Neural cell (in vitro differentiated cells): Measurements from ENCODE around the gene RAB6D. TPM values are rescaled to one million over a fixed set of nuclear protein-coding genes. Genes with fewer than 3 reads are reported as not detected.
"Not testable (repeated sequence)": the region's sequence is repeated elsewhere in the genome, so short reads cannot be mapped to it uniquely, and the experiment has no call there.

Source experiments
- H2AFZ ChIP-seq: fragments of 200-600, 300-800 bp; sonication (generic), shearing (Covaris generic); 2 replicates; pipeline ENCODE4 v1.6.0; 2014; ENCODE audit warnings: low read depth, mild to moderate bottlenecking, antibody characterized with exemption, low read length, moderate library complexity
- H3F3A ChIP-seq: fragments of 200-600 bp; shearing (Covaris generic); 2 replicates; pipeline ENCODE4 v1.6.1; 2016; ENCODE audit warnings: mild to moderate bottlenecking, moderate library complexity, mixed read lengths, antibody characterized with exemption, low read length; ENCODE audit not compliant: insufficient read depth, poor library complexity, severe bottlenecking
- H3K27ac ChIP-seq: fragments of 200-600, 300-800 bp; sonication (generic), shearing (Covaris generic); 2 replicates; pipeline ENCODE4 v1.5.1; 2014; ENCODE audit warnings: mild to moderate bottlenecking, low read length, moderate library complexity
- H3K27me3 ChIP-seq: fragments of 300-800, 200-600 bp; sonication (generic), shearing (Covaris generic); 2 replicates; pipeline ENCODE4 v1.6.0; 2014; ENCODE audit warnings: mild to moderate bottlenecking, low read depth, low read length, moderate library complexity; ENCODE audit not compliant: insufficient read depth
- H3K36me3 ChIP-seq: fragments of 300-800, 200-600 bp; sonication (generic), shearing (Covaris generic); 2 replicates; pipeline ENCODE4 v1.5.1; 2014; ENCODE audit warnings: mild to moderate bottlenecking, antibody characterized with exemption, low read length, moderate library complexity; ENCODE audit not compliant: insufficient read depth
- H3K4me2 ChIP-seq: fragments of 300-800, 200-600 bp; sonication (generic), shearing (Covaris generic); 2 replicates; pipeline ENCODE4 v1.6.0; 2014; ENCODE audit warnings: mild to moderate bottlenecking, low read length
- H3K4me3 ChIP-seq: fragments of 300-800, 200-600 bp; sonication (generic), shearing (Covaris generic); 2 replicates; pipeline ENCODE4 v1.5.1; 2014; ENCODE audit warnings: mild to moderate bottlenecking, low read length, moderate library complexity
- H3K79me2 ChIP-seq: fragments of 200-600 bp; shearing (Covaris generic); replicated peaks from 2 replicates; pipeline ENCODE4 v1.6.0; 2014; ENCODE audit warnings: mild to moderate bottlenecking, low read length, moderate library complexity; ENCODE audit not compliant: insufficient read depth
- H3K9ac ChIP-seq: fragments of 300-800, 200-600 bp; sonication (generic), shearing (Covaris generic); 2 replicates; pipeline ENCODE4 v1.6.1; 2016; ENCODE audit warnings: mild to moderate bottlenecking, low read length, mixed read lengths
- H3K9me2 ChIP-seq: fragments of 200-600 bp; shearing (Covaris generic); 2 replicates; pipeline ENCODE4 v1.6.1; 2016; ENCODE audit warnings: mild to moderate bottlenecking, low read length, mixed read lengths; ENCODE audit not compliant: insufficient read depth
- H3K9me3 ChIP-seq: fragments of 200-600, 300-800 bp; sonication (generic), shearing (Covaris generic); 2 replicates; pipeline ENCODE4 v1.6.1; 2016; ENCODE audit warnings: mild to moderate bottlenecking, mixed run types, low read length, moderate library complexity, mixed read lengths
- H4K20me1 ChIP-seq: fragments of 200-600 bp; shearing (Covaris generic); 2 replicates; pipeline ENCODE4 v1.6.1; 2016; ENCODE audit warnings: mild to moderate bottlenecking, mixed run types; ENCODE audit not compliant: insufficient read depth
- CTCF ChIP-seq: fragments of 450-650 bp; IDR thresholded peaks from 2 replicates; pipeline ENCODE4 v1.5.1; 2014; ENCODE audit warnings: antibody characterized with exemption, mild to moderate bottlenecking, moderate library complexity; ENCODE audit not compliant: poor library complexity, severe bottlenecking
- EZH2 ChIP-seq: fragments of 200-600, 300-800 bp; shearing (Covaris generic), sonication (generic); IDR thresholded peaks from 2 replicates; pipeline ENCODE4 v1.6.1; 2014; ENCODE audit warnings: antibody characterized with exemption, low read length, borderline replicate concordance, mild to moderate bottlenecking; ENCODE audit not compliant: insufficient read depth, poor library complexity, severe bottlenecking
- RAD21 ChIP-seq: fragments of 450-650 bp; conservative IDR thresholded peaks from 2 replicates; pipeline ENCODE4 v1.6.1; 2014; ENCODE audit warnings: antibody characterized with exemption, mild to moderate bottlenecking, moderate library complexity
- polyA plus RNA-seq: library from polyadenylated mRNA; depleted of rRNA; stranded (reverse); fragments of >200 nt; gene quantifications from 2 replicates; pipeline ENCODE4 v1.2.3, GENCODE V29; 2014

RAB6D gene
- polyA plus RNA-seq, 1 donor from 2014 or later = 0.63 TPM

GRCh38 chr2:131394147-131394931 is 30.4 kb upstream of the RAB6D start:
- no peak overlapping the region for H3K9ac ChIP-seq

GRCh38 chr2:131391953-131392352 is 28.0 kb upstream of the RAB6D start:
- H3K9me2 ChIP-seq, H3K36me3 ChIP-seq, H2AFZ ChIP-seq, H3K4me3 ChIP-seq, H3K27ac ChIP-seq, H3K79me2 ChIP-seq, H3K4me2 ChIP-seq, H3K9me3 ChIP-seq, H3K9ac ChIP-seq, H3F3A ChIP-seq, H4K20me1 ChIP-seq: not testable (repeated sequence)
- peaks cover 11% of the 10 kb centered on the region for H3K27me3 ChIP-seq

More at GRCh38 chr2:131394147-131394931, 30.4 kb upstream of the RAB6D start:
- TF ChIP-seq CTCF (no peak), RAD21 (no peak), EZH2 (no peak)
- Histone ChIP-seq H3K4me2 (no peak overlapping the region), H3K27me3 (peaks cover 11% of the 10 kb centered on the region), H3K27ac (no peak overlapping the region), H4K20me1 (no peaks in the 10 kb centered on the region), H3K36me3 (no peaks in the 10 kb centered on the region), H3K9me2 (no peaks in the 10 kb centered on the region), H3K9me3 (no peaks in the 10 kb centered on the region), H3K4me3 (peak overlapping the region; percentile 25), H2AFZ (no peak overlapping the region), H3F3A (no peaks in the 10 kb centered on the region), H3K79me2 (no peaks in the 10 kb centered on the region)

- not testable (repeated sequence) for H3K4me3 ChIP-seq, H3K79me2 ChIP-seq, H3K9ac ChIP-seq, H3K36me3 ChIP-seq, H3K9me3 ChIP-seq, H2AFZ ChIP-seq, H4K20me1 ChIP-seq, H3K27ac ChIP-seq, H3K4me2 ChIP-seq, H3F3A ChIP-seq, H3K9me2 ChIP-seq
- H3K27me3 ChIP-seq = peaks cover 11% of the 10 kb centered on the region
Measured at GRCh38 chr2:131391471-131391870, 27.5 kb upstream of the RAB6D start.

GRCh38 chr2:131390495-131391130 is 26.6 kb upstream of the RAB6D start:
- not testable (repeated sequence) for H3K4me2 ChIP-seq, H3K4me3 ChIP-seq, H4K20me1 ChIP-seq, H3K9me2 ChIP-seq, H3K9ac ChIP-seq, H3K36me3 ChIP-seq, H3F3A ChIP-seq, H2AFZ ChIP-seq, H3K79me2 ChIP-seq, H3K9me3 ChIP-seq, H3K27ac ChIP-seq
- peaks cover 11% of the 10 kb centered on the region for H3K27me3 ChIP-seq
